ENCODE measurements around the gene PKP2.

The PKP2 gene

GRCh38 chr12:32742133-32742532 is 154.4 kb downstream of the PKP2 start:
- DNase-seq: no peak

Measured in OCI-M1 (cell line).